Lower leg skin (tissue), 3 donors: ENCODE data around the gene UBE2D1.

Experiments used
- POLR2A ChIP-seq, 2 donors: fragments of 450-650 bp; IDR thresholded peaks; one replicate each; pipeline ENCODE4 v1.6.1; 2016 to 2017; ENCODE audit warnings: antibody characterized with exemption in 2 of 2, mild to moderate bottlenecking in 1 of 2, moderate library complexity in 1 of 2
- TF ChIP-seq, protein P1 (sequence below), 3 donors: fragments of 450-650 bp; IDR thresholded peaks; one replicate each; pipeline ENCODE4 v1.5.1; 2016; ENCODE audit warnings: antibody characterized with exemption in 3 of 3, mild to moderate bottlenecking in 3 of 3, moderate library complexity in 2 of 3

DNA sequence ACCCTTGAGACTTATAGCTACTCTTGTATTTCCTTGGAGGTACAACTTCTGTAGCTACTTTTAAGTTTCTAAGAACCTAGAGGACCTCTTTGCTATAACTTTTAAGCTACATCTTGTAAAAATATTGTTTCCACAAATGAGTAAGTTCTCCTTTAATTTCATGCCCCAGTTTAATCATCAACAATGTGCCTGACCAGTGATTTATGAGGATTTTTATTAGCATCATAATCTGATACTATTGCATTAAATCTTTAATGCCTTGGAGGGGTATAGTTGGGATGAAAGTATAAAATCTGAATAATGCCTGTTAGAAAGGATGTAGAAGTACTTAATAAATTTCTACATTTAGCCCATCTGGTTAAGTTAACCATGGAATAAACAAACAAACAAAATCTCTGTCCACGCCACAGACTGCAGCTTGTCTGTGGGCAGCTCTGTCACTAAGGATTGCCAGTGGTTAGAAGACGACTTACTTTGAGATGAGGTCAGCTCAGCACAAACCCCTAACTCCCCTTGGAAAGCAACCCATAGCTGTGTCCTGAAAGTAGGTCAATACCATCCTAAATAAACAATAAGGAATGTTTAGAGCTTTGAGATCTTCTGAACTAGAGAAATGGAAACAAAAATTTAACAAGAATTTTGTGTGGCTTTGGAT, 18.3 kb downstream of the UBE2D1 start:
- TF ChIP-seq, protein P1, sequence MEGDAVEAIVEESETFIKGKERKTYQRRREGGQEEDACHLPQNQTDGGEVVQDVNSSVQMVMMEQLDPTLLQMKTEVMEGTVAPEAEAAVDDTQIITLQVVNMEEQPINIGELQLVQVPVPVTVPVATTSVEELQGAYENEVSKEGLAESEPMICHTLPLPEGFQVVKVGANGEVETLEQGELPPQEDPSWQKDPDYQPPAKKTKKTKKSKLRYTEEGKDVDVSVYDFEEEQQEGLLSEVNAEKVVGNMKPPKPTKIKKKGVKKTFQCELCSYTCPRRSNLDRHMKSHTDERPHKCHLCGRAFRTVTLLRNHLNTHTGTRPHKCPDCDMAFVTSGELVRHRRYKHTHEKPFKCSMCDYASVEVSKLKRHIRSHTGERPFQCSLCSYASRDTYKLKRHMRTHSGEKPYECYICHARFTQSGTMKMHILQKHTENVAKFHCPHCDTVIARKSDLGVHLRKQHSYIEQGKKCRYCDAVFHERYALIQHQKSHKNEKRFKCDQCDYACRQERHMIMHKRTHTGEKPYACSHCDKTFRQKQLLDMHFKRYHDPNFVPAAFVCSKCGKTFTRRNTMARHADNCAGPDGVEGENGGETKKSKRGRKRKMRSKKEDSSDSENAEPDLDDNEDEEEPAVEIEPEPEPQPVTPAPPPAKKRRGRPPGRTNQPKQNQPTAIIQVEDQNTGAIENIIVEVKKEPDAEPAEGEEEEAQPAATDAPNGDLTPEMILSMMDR (IDR thresholded peaks at IDR 0.05) = no peak
- TF ChIP-seq POLR2A (IDR thresholded peaks at IDR 0.05) = no peak
